SK-N-SH (cell line): Measurements from ENCODE around the gene SPEM3. TPM values are rescaled to one million over a fixed set of nuclear protein-coding genes. Genes with fewer than 3 reads are reported as not detected.

ENCODE experiments used
- CTCF ChIA-PET: fragments of 300-600, 350-600 bp; formaldehyde crosslinking; extraction: SDS; loops from one replicate; lab custom pipeline; 2021; lab: Yijun Ruan, JAX
- POLR2A ChIA-PET: fragments of 350-600 bp; sonication (Branson Sonifier 250); formaldehyde crosslinking; extraction: SDS; loops from one replicate; lab custom pipeline; 2020; ENCODE audit warnings: antibody characterized with exemption, inconsistent platforms; lab: Yijun Ruan, JAX
- DNase-seq: peaks from one replicate; pipeline ENCODE4 v3.0.0; 2012
- H2AFZ ChIP-seq: fragments of 200-600 bp; sonication (generic); 2 replicates; pipeline ENCODE4 v1.8.1; 2016; ENCODE audit warnings: antibody characterized with exemption, mild to moderate bottlenecking, low read depth
- H3F3A ChIP-seq: fragments of 200-600 bp; sonication (generic); replicated peaks from 2 replicates; pipeline ENCODE3; 2016; ENCODE audit warnings: antibody characterized with exemption, mild to moderate bottlenecking; ENCODE audit not compliant: insufficient read depth
- H3K27ac ChIP-seq, 2 experiments: fragments of 200-500 bp in 1 of 2; fragments of 200-600 bp in 1 of 2; sonication (Bioruptor generic) in 1 of 2; sonication (generic), shearing (Covaris generic) in 1 of 2; 2 replicates each; pipeline versions ENCODE4 v1.5.1 to v1.6.1; 2014 to 2016; ENCODE audit warnings: low read depth in 2 of 2, inconsistent platforms in 1 of 2, low read length in 1 of 2, mild to moderate bottlenecking in 1 of 2, mixed read lengths in 1 of 2
- H3K27me3 ChIP-seq: fragments of 200-600 bp; sonication (generic), shearing (Covaris generic); 2 replicates; pipeline ENCODE4 v1.6.1; 2016; ENCODE audit warnings: mixed run types; ENCODE audit not compliant: insufficient read depth
- H3K36me3 ChIP-seq, 2 experiments: fragments of 200-500 bp in 1 of 2; fragments of 200-600 bp in 1 of 2; sonication (Bioruptor generic) in 1 of 2; sonication (generic) in 1 of 2; replicated peaks in 1 of 2; 2 replicates each; pipeline versions ENCODE3 to v1.5.1; 2014 to 2016; ENCODE audit warnings: low read length in 1 of 2, mild to moderate bottlenecking in 1 of 2; ENCODE audit not compliant: insufficient read depth in 2 of 2, control insufficient read depth in 1 of 2
- H3K4me1 ChIP-seq, 2 experiments: fragments of 200-500 bp in 1 of 2; fragments of 200-600 bp in 1 of 2; sonication (Bioruptor generic) in 1 of 2; sonication (generic), shearing (Covaris generic) in 1 of 2; 2 replicates each; pipeline versions ENCODE4 v1.5.1 to v1.6.1; 2014 to 2016; ENCODE audit warnings: low read depth in 1 of 2, low read length in 1 of 2, mixed run types in 1 of 2; ENCODE audit not compliant: insufficient read depth in 2 of 2, control insufficient read depth in 1 of 2
- H3K4me2 ChIP-seq: fragments of 200-600 bp; sonication (generic), shearing (Covaris generic); 2 replicates; pipeline ENCODE4 v1.6.1; 2017; ENCODE audit warnings: mixed run types
- H3K4me3 ChIP-seq, 2 experiments: fragments of 200-500 bp in 1 of 2; fragments of 200-600 bp in 1 of 2; sonication (Bioruptor generic) in 1 of 2; sonication (generic), shearing (Covaris generic) in 1 of 2; 2 replicates each; pipeline versions ENCODE4 v1.5.1 to v1.8.1; 2014 to 2016; ENCODE audit warnings: low read depth in 2 of 2, inconsistent platforms in 1 of 2, low read length in 1 of 2, mild to moderate bottlenecking in 1 of 2, mixed read lengths in 1 of 2, moderate library complexity in 1 of 2
- H3K79me2 ChIP-seq: fragments of 200-600 bp; sonication (generic); 2 replicates; pipeline ENCODE4 v1.8.1; 2017; ENCODE audit warnings: mild to moderate bottlenecking; ENCODE audit not compliant: insufficient read depth
- H3K9ac ChIP-seq: fragments of 200-600 bp; sonication (generic); 2 replicates; pipeline ENCODE4 v1.6.1; 2017; ENCODE audit warnings: mixed run types
- H3K9me2 ChIP-seq: fragments of 200-600 bp; sonication (generic); 2 replicates; pipeline ENCODE4 v1.6.1; 2017; ENCODE audit warnings: mixed run types
- H3K9me3 ChIP-seq: fragments of 200-600 bp; sonication (generic); 2 replicates; pipeline ENCODE4 v1.6.1; 2017; ENCODE audit warnings: mixed run types, mild to moderate bottlenecking, moderate library complexity
- H4K20me1 ChIP-seq: fragments of 200-600 bp; sonication (generic); 2 replicates; pipeline ENCODE4 v1.6.1; 2017; ENCODE audit warnings: mild to moderate bottlenecking, mixed run types; ENCODE audit not compliant: insufficient read depth
- CHD2 ChIP-seq: fragments of 150-350 bp; IDR thresholded peaks from 2 replicates; pipeline ENCODE4 v1.6.1; 2018; ENCODE audit warnings: low read length; ENCODE audit not compliant: partially characterized antibody
- ELF1 ChIP-seq: IDR thresholded peaks from 2 replicates; pipeline ENCODE4 v1.4.0; 2012
- EP300 ChIP-seq, 2 experiments: IDR thresholded peaks; 2 replicates each; pipeline versions ENCODE4 v1.4.0 to v1.6.1; 2012; ENCODE audit warnings: borderline replicate concordance in 1 of 2, low read depth in 1 of 2, low read length in 1 of 2
- EZH2phosphoT487 ChIP-seq: fragments of 200-600 bp; sonication (generic); IDR thresholded peaks from 2 replicates; pipeline ENCODE4 v1.6.1; 2017; ENCODE audit warnings: low read depth, mixed run types, mild to moderate bottlenecking, antibody characterized with exemption, moderate library complexity, borderline replicate concordance
- FOXJ3 ChIP-seq: sonication (generic); formaldehyde crosslinking; IDR thresholded peaks from 2 replicates; pipeline ENCODE4 v1.5.1; 2020; ENCODE audit warnings: mild to moderate bottlenecking, missing genetic modification reagents
- GABPA ChIP-seq: IDR thresholded peaks from 2 replicates; pipeline ENCODE4 v1.4.0; 2012; ENCODE audit warnings: low read depth, mild to moderate bottlenecking
- GATA2 ChIP-seq: sonication (generic); formaldehyde crosslinking; IDR thresholded peaks from 2 replicates; pipeline ENCODE4 v1.5.0; 2020; ENCODE audit warnings: mild to moderate bottlenecking, missing genetic modification reagents
- JUND ChIP-seq: IDR thresholded peaks from 2 replicates; pipeline ENCODE4 v1.4.0; 2012
- NFIC ChIP-seq: IDR thresholded peaks from 2 replicates; pipeline ENCODE4 v1.4.0; 2012; ENCODE audit warnings: borderline replicate concordance
- NRF1 ChIP-seq: IDR thresholded peaks from 2 replicates; pipeline ENCODE4 v1.6.1; 2012; ENCODE audit warnings: low read depth, mild to moderate bottlenecking, low read length
- RAD21 ChIP-seq: IDR thresholded peaks from 2 replicates; pipeline ENCODE4 v1.6.1; 2012; ENCODE audit warnings: mild to moderate bottlenecking, low read length
- RCOR1 ChIP-seq: fragments of 150-350 bp; IDR thresholded peaks from 2 replicates; pipeline ENCODE4 v1.6.1; 2017; ENCODE audit warnings: antibody characterized with exemption, low read length
- SIN3A ChIP-seq: IDR thresholded peaks from 2 replicates; pipeline ENCODE4 v1.6.1; 2012; ENCODE audit warnings: low read depth, mild to moderate bottlenecking, low read length, moderate library complexity, borderline replicate concordance
- TAF1 ChIP-seq: IDR thresholded peaks from 2 replicates; pipeline ENCODE4 v1.6.1; 2012; ENCODE audit warnings: low read depth, mild to moderate bottlenecking, low read length, moderate library complexity, borderline replicate concordance
- TEAD4 ChIP-seq: IDR thresholded peaks from 2 replicates; pipeline ENCODE4 v1.4.0; 2012; ENCODE audit warnings: mild to moderate bottlenecking, borderline replicate concordance; ENCODE audit not compliant: insufficient read depth
- WGBS: methylation state at CpG from one replicate; pipeline ENCODE4 v1.1.6; 2017; ENCODE audit warnings: low lambda C conversion rate; 5-methylcytosine and 5-hydroxymethylcytosine counted together
- polyA plus RNA-seq, 3 experiments: library from polyadenylated mRNA; depleted of rRNA; stranded (reverse); fragments of >200 nt; gene quantifications; 2 replicates each; pipeline ENCODE4 v1.2.3, GENCODE V29; 2012
- TF ChIP-seq, protein P1 (sequence below): IDR thresholded peaks from 2 replicates; pipeline ENCODE4 v1.4.0; 2012; ENCODE audit warnings: low read depth, borderline replicate concordance
- TF ChIP-seq, protein P2 (sequence below): IDR thresholded peaks from 2 replicates; pipeline ENCODE4 v1.4.0; 2012; ENCODE audit warnings: low read depth, borderline replicate concordance
- TF ChIP-seq, protein P3 (sequence below): IDR thresholded peaks from 2 replicates; pipeline ENCODE4; 2012

Gene SPEM3
- polyA plus RNA-seq, 1 of the 3 experiments (the other 2 are of a cell fraction): not detected

DNA sequence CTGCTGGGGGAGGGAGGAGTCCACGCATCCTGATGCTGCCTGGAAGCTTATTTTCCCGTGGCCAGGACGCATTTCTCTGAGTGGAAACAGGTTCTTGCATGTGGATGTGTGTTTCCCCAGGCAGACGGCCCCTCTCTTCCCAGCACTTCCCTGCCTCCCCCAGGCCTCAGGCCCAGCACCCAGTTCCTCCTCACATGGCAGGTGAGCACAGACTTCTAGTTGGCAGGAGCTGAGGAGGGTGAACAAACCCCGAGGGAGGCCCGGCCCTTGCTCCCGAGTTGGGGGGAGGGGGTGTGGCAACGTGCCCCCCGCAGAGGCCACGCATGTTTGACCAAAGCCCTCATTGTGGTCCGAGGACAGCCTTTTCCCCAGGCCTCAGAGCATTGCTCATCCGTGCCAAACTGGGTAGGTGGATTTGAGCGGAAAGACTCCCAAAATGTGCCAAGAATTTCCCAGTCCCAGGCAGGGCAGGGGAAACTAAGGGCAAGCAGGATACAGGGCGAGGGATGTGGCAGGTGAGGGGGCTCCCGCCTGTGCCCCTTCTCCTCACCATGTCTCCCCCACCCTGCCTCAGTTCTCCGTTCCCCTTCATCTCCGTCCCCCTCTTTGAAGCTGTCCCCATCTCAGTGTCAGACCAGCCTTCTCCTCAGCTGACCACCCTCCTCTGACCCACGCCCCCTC, 10.0 kb upstream of the SPEM3 start:
- Histone ChIP-seq H3K27me3 (no peaks in the 10 kb centered on the region), H3K4me3 (no peak overlapping the region), H3K36me3 (peaks cover 0 to 33% of the 10 kb centered on the region in 2 experiments), H3K4me2 (no peak overlapping the region), H4K20me1 (no peaks in the 10 kb centered on the region), H3K79me2 (no peaks in the 10 kb centered on the region), H3K4me1 (no peaks in the 10 kb centered on the region; a peak in 1 of 4 replicates), H3K27ac (no peak overlapping the region), H3F3A (no peaks in the 10 kb centered on the region), H2AFZ (no peak overlapping the region), H3K9me3 (no peaks in the 10 kb centered on the region), H3K9ac (no peak overlapping the region), H3K9me2 (no peaks in the 10 kb centered on the region)
- DNase-seq: no peak
- ChIA-PET CTCF (interaction anchor here (0.7 to 1.6 kb wide), 4 partner anchors 35 to 142 kb away, joined by 3 to 6 read pairs (median 3); no protein-coding TSS in a partner anchor), POLR2A (no interaction called here)
- TF ChIP-seq TAF1 (no peak), RCOR1 (no peak)
- WGBS: 87% methylated on average over 18 of the region's 18 CpGs

DNA sequence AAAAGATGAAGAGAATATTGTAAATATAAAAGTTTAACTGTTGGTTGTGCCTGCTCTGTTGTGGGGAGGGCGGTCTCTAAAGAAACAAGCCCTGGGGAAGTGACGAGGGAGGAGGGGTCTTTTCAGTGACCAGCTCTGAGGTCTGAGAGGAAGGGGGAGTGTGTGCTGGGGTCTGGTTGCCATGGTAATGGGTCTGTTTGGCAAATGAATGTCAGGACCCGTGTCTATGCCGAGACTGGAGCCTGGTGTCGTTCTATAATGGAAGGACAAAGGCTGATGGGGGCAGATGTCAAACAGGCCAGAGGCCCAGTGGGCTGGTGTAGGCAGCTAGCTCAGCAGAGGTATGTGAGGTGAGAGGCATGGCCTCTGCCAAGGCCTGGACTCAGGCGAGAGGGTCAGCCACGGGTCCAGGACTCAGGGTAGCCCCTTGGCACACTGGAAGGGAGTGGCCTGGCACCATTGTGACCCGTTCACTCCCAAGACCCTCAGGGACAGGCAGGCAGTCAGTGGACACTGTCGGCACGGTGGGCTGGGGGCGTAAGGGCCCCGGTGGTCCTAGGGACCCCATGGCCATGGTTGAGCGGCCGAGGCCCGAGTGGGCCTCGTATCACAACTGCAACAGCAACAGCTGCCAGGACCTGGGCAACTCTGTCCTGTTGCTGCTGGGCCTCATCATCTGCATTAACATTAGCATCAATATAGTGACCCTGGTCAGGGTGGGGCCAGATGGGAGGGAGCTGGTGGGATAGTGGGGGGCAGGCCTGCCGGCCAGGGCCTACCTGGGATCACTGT, 8.6 kb upstream of the SPEM3 start, which contains the start of gene SPEM1:
Gene SPEM1 (plus strand): TSS at position 506 of the 792 bp plus-strand sequence. CDS start 61 bp downstream, at position 567.
- Histone ChIP-seq H3K4me3 (no peak within 1 kb of the TSS), H3K79me2 (no peaks in the 10 kb centered on the region), H3K27ac (no peak within 1 kb of the TSS), H3F3A (no peaks in the 10 kb centered on the region), H3K9me2 (no peaks in the 10 kb centered on the region), H3K36me3 (peaks cover 0 to 23% of the 10 kb centered on the region in 2 experiments), H3K9me3 (no peaks in the 10 kb centered on the region), H3K4me2 (no peak within 1 kb of the TSS), H2AFZ (no peak within 1 kb of the TSS), H4K20me1 (no peaks in the 10 kb centered on the region), H3K27me3 (no peaks in the 10 kb centered on the region), H3K9ac (no peak within 1 kb of the TSS), H3K4me1 (no peaks in the 10 kb centered on the region; a peak in 1 of 4 replicates)
- 75% methylated on average over 10 of the region's 17 CpGs for WGBS
- DNase-seq: peak; percentile 71
- POLR2A ChIA-PET: no interaction called here
- CTCF ChIA-PET: interaction anchor here (1.2 to 1.6 kb wide), 4 partner anchors 12 to 141 kb away, joined by 3 to 6 read pairs (median 6); partner anchors contain the start of gene FGF11
- TF ChIP-seq RAD21: no peak
- no peak for TF ChIP-seq NRF1
- TF ChIP-seq NFIC: no peak
- TF ChIP-seq FOXJ3 (CRISPR knock-in tag): no peak
- TF ChIP-seq ELF1: no peak
- no peak for TF ChIP-seq TEAD4
- TF ChIP-seq GATA2: no peak
- no peak for TF ChIP-seq JUND
- TF ChIP-seq GABPA: no peak
- TF ChIP-seq, protein P1, sequence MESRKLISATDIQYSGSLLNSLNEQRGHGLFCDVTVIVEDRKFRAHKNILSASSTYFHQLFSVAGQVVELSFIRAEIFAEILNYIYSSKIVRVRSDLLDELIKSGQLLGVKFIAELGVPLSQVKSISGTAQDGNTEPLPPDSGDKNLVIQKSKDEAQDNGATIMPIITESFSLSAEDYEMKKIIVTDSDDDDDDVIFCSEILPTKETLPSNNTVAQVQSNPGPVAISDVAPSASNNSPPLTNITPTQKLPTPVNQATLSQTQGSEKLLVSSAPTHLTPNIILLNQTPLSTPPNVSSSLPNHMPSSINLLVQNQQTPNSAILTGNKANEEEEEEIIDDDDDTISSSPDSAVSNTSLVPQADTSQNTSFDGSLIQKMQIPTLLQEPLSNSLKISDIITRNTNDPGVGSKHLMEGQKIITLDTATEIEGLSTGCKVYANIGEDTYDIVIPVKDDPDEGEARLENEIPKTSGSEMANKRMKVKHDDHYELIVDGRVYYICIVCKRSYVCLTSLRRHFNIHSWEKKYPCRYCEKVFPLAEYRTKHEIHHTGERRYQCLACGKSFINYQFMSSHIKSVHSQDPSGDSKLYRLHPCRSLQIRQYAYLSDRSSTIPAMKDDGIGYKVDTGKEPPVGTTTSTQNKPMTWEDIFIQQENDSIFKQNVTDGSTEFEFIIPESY: no peak
- TF ChIP-seq CHD2: no peak
- no peak for TF ChIP-seq EZH2phosphoT487
- TF ChIP-seq, protein P2, sequence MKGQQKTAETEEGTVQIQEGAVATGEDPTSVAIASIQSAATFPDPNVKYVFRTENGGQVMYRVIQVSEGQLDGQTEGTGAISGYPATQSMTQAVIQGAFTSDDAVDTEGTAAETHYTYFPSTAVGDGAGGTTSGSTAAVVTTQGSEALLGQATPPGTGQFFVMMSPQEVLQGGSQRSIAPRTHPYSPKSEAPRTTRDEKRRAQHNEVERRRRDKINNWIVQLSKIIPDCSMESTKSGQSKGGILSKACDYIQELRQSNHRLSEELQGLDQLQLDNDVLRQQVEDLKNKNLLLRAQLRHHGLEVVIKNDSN: no peak
- no peak for TF ChIP-seq RCOR1
- TF ChIP-seq, protein P3, sequence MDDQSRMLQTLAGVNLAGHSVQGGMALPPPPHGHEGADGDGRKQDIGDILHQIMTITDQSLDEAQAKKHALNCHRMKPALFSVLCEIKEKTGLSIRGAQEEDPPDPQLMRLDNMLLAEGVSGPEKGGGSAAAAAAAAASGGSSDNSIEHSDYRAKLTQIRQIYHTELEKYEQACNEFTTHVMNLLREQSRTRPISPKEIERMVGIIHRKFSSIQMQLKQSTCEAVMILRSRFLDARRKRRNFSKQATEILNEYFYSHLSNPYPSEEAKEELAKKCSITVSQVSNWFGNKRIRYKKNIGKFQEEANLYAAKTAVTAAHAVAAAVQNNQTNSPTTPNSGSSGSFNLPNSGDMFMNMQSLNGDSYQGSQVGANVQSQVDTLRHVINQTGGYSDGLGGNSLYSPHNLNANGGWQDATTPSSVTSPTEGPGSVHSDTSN: no peak
- no peak for TF ChIP-seq SIN3A
- TF ChIP-seq EP300 (IDR thresholded peaks at IDR 0.05; ENCODE audit: borderline replicate concordance in 1 of 2, low read depth in 1 of 2, low read length in 1 of 2): no peak
